K562 (cell line): ENCODE data around the gene TRA2B. TPM values are rescaled to one million over a fixed set of nuclear protein-coding genes. Genes with fewer than 3 reads are reported as not detected.

Experiments
- ARHGAP35 ChIP-seq: fragments of 450-650 bp; IDR thresholded peaks from 2 replicates; pipeline ENCODE4 v1.6.1; 2018; ENCODE audit not compliant: partially characterized antibody
- ASH1L ChIP-seq: fragments of 450-650 bp; IDR thresholded peaks from 2 replicates; pipeline ENCODE4 v1.6.1; 2018; ENCODE audit warnings: borderline replicate concordance, mild to moderate bottlenecking, low read depth; ENCODE audit not compliant: partially characterized antibody
- BDP1 ChIP-seq: IDR thresholded peaks from 3 replicates; pipeline ENCODE4 v1.6.1; 2011; ENCODE audit not compliant: insufficient read length, insufficient read depth
- CBX5 ChIP-seq: IDR thresholded peaks from 2 replicates; pipeline ENCODE4 v1.6.1; 2014; ENCODE audit warnings: low read depth, borderline replicate concordance
- CEBPG ChIP-seq, 3 experiments: fragments of 200-800 bp in 1 of 3; sonication (Bioruptor generic) in 1 of 3; sonication (generic) in 1 of 3; formaldehyde crosslinking in 1 of 3; IDR thresholded peaks in 2 of 3; conservative IDR thresholded peaks in 1 of 3; 2 replicates each; pipeline versions ENCODE4 v1.6.1 to v1.8.0; 2016 to 2022; ENCODE audit warnings: missing compliant biosample characterization in 2 of 3, missing genetic modification characterization in 2 of 3, mild to moderate bottlenecking in 1 of 3, missing genetic modification reagents in 1 of 3
- CSDE1 ChIP-seq, 2 experiments: fragments of 450-650 bp; IDR thresholded peaks; 2 replicates each; pipeline ENCODE4 v1.6.1; 2016; ENCODE audit warnings: mild to moderate bottlenecking in 1 of 2
- GATAD2B ChIP-seq: fragments of 450-650 bp; IDR thresholded peaks from 2 replicates; pipeline ENCODE4 v1.6.1; 2017; ENCODE audit warnings: mild to moderate bottlenecking, borderline replicate concordance
- HDAC1 ChIP-seq, 2 experiments: fragments of 450-650 bp; IDR thresholded peaks; 2 replicates each; pipeline ENCODE4 v1.6.1; 2016 to 2017; ENCODE audit warnings: inconsistent platforms in 1 of 2, mild to moderate bottlenecking in 1 of 2, moderate library complexity in 1 of 2
- HDAC3 ChIP-seq: fragments of 450-650 bp; IDR thresholded peaks from 2 replicates; pipeline ENCODE4 v1.6.1; 2018; ENCODE audit warnings: borderline replicate concordance, mild to moderate bottlenecking, moderate library complexity; ENCODE audit not compliant: partially characterized antibody
- SMAD4 ChIP-seq: fragments of 250-450 bp; sonication (Bioruptor Pico); conservative IDR thresholded peaks from 2 replicates; pipeline ENCODE4 v1.8.0; 2021; ENCODE audit warnings: inconsistent platforms, mild to moderate bottlenecking, moderate library complexity
- SREBF2 ChIP-seq: sonication (generic); formaldehyde crosslinking; IDR thresholded peaks from 2 replicates; pipeline ENCODE4 v1.4.0; 2020; ENCODE audit warnings: mild to moderate bottlenecking, missing genetic modification reagents
- TAF1 ChIP-seq: IDR thresholded peaks from 2 replicates; pipeline ENCODE4 v1.6.1; 2011; ENCODE audit warnings: mild to moderate bottlenecking, low read length, moderate library complexity; ENCODE audit not compliant: insufficient read depth, control insufficient read depth, severe bottlenecking; ENCODE audit errors: extremely low read depth
- YBX1 ChIP-seq: fragments of 450-650 bp; IDR thresholded peaks from 2 replicates; pipeline ENCODE4 v1.7.1; 2016; ENCODE audit warnings: mild to moderate bottlenecking
- ZBTB8A ChIP-seq: fragments of 450-650 bp; IDR thresholded peaks from 2 replicates; pipeline ENCODE4 v1.6.1; 2018; ENCODE audit warnings: mild to moderate bottlenecking, moderate library complexity; ENCODE audit not compliant: partially characterized antibody
- ZFX ChIP-seq: sonication (generic); formaldehyde crosslinking; IDR thresholded peaks from 2 replicates; pipeline ENCODE4 v1.8.0; 2022; ENCODE audit warnings: mild to moderate bottlenecking, missing genetic modification reagents, moderate library complexity
- ZNF239 ChIP-seq: fragments of 250-450 bp; sonication (Bioruptor Pico); IDR thresholded peaks from 2 replicates; pipeline ENCODE4 v1.4.0; 2020; ENCODE audit warnings: mild to moderate bottlenecking
- polyA plus RNA-seq, 8 experiments: library from polyadenylated mRNA; depleted of rRNA in 4 of 8; stranded (reverse) in 5 of 8; unstranded in 3 of 8; fragments of >200 nt; fragmentation: Nextera tagmentation in 2 of 8; fragmentation: Illumina TruSeq in 1 of 8; extraction: Ambion mirVana in 2 of 8; extraction: Trizol in 1 of 8; gene quantifications; 2 replicates each; pipeline versions ENCODE4 v1.2.1 to v1.2.3, GENCODE V29; 2011 to 2014; ENCODE audit warnings: inconsistent platforms in 1 of 8, missing spikeins in 1 of 8
- total RNA-seq, 7 experiments: library from RNA; depleted of rRNA in 6 of 7; stranded (reverse); fragments of >200 nt in 6 of 7; fragmentation: Illumina TruSeq in 2 of 7; extraction: Trizol in 2 of 7; gene quantifications; 2 replicates each; pipeline versions ENCODE4 v1.2.1 to v1.2.3, GENCODE V29; 2011 to 2021; ENCODE audit warnings: low replicate concordance in 1 of 7
- TF ChIP-seq, protein P1 (sequence below): fragments of 450-650 bp; formaldehyde crosslinking; IDR thresholded peaks from 2 replicates; pipeline ENCODE4 v1.4.0; 2022; ENCODE audit warnings: missing genetic modification characterization
- TF ChIP-seq, protein P2 (sequence below): fragments of 450-650 bp; IDR thresholded peaks from 2 replicates; pipeline ENCODE4 v1.7.1; 2018; ENCODE audit warnings: mild to moderate bottlenecking, low read depth; ENCODE audit not compliant: partially characterized antibody
- TF ChIP-seq, protein P3 (sequence below): fragments of 450-650 bp; formaldehyde crosslinking; IDR thresholded peaks from 2 replicates; pipeline ENCODE4 v1.4.0; 2022; ENCODE audit warnings: missing genetic modification characterization
- TF ChIP-seq, protein P4 (sequence below): fragments of 250-450 bp; sonication (Bioruptor Pico); IDR thresholded peaks from 2 replicates; pipeline ENCODE4 v1.4.0; 2020; ENCODE audit warnings: mild to moderate bottlenecking
- TF ChIP-seq, protein P5 (sequence below): sonication (generic); formaldehyde crosslinking; IDR thresholded peaks from 2 replicates; pipeline ENCODE4 v1.8.0; 2023; ENCODE audit warnings: mild to moderate bottlenecking, missing genetic modification reagents

Gene TRA2B
- total and polyA plus RNA-seq, 9 of the 15 experiments (the other 6 are each of a cell fraction or from before 2014, with no cell fraction given) = 105 to 411 (median 278) TPM

- no peak for TF ChIP-seq CBX5
- no peak for TF ChIP-seq HDAC3
- peak in 1 of 2 experiments; percentile 22; a peak in 1 of 4 replicates for TF ChIP-seq HDAC1 (IDR thresholded peaks at IDR 0.05)
- TF ChIP-seq, protein P1, sequence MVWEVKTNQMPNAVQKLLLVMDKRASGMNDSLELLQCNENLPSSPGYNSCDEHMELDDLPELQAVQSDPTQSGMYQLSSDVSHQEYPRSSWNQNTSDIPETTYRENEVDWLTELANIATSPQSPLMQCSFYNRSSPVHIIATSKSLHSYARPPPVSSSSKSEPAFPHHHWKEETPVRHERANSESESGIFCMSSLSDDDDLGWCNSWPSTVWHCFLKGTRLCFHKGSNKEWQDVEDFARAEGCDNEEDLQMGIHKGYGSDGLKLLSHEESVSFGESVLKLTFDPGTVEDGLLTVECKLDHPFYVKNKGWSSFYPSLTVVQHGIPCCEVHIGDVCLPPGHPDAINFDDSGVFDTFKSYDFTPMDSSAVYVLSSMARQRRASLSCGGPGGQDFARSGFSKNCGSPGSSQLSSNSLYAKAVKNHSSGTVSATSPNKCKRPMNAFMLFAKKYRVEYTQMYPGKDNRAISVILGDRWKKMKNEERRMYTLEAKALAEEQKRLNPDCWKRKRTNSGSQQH = no peak
- TF ChIP-seq ZFX (CRISPR knock-in tag) = no peak
- no peak for TF ChIP-seq BDP1
- no peak for TF ChIP-seq YBX1
- TF ChIP-seq ASH1L = no peak
- TF ChIP-seq SREBF2 (CRISPR knock-in tag) = no peak
- TF ChIP-seq, protein P2, sequence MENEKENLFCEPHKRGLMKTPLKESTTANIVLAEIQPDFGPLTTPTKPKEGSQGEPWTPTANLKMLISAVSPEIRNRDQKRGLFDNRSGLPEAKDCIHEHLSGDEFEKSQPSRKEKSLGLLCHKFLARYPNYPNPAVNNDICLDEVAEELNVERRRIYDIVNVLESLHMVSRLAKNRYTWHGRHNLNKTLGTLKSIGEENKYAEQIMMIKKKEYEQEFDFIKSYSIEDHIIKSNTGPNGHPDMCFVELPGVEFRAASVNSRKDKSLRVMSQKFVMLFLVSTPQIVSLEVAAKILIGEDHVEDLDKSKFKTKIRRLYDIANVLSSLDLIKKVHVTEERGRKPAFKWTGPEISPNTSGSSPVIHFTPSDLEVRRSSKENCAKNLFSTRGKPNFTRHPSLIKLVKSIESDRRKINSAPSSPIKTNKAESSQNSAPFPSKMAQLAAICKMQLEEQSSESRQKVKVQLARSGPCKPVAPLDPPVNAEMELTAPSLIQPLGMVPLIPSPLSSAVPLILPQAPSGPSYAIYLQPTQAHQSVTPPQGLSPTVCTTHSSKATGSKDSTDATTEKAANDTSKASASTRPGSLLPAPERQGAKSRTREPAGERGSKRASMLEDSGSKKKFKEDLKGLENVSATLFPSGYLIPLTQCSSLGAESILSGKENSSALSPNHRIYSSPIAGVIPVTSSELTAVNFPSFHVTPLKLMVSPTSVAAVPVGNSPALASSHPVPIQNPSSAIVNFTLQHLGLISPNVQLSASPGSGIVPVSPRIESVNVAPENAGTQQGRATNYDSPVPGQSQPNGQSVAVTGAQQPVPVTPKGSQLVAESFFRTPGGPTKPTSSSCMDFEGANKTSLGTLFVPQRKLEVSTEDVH = no peak
- no peak for TF ChIP-seq ZBTB8A
- TF ChIP-seq GATAD2B = no peak
- TF ChIP-seq, protein P3, sequence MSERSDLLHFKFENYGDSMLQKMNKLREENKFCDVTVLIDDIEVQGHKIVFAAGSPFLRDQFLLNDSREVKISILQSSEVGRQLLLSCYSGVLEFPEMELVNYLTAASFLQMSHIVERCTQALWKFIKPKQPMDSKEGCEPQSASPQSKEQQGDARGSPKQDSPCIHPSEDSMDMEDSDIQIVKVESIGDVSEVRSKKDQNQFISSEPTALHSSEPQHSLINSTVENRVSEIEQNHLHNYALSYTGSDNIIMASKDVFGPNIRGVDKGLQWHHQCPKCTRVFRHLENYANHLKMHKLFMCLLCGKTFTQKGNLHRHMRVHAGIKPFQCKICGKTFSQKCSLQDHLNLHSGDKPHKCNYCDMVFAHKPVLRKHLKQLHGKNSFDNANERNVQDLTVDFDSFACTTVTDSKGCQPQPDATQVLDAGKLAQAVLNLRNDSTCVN = no peak
- TF ChIP-seq ARHGAP35 = no peak
- TF ChIP-seq, protein P4, sequence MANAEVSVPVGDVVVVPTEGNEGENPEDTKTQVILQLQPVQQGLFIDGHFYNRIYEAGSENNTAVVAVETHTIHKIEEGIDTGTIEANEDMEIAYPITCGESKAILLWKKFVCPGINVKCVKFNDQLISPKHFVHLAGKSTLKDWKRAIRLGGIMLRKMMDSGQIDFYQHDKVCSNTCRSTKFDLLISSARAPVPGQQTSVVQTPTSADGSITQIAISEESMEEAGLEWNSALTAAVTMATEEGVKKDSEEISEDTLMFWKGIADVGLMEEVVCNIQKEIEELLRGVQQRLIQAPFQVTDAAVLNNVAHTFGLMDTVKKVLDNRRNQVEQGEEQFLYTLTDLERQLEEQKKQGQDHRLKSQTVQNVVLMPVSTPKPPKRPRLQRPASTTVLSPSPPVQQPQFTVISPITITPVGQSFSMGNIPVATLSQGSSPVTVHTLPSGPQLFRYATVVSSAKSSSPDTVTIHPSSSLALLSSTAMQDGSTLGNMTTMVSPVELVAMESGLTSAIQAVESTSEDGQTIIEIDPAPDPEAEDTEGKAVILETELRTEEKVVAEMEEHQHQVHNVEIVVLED (CRISPR knock-in tag) = no peak
- no peak for TF ChIP-seq SMAD4 (CRISPR knock-in tag)
- no peak for TF ChIP-seq CEBPG (CRISPR knock-in tag; IDR thresholded peaks at IDR 0.05)
- TF ChIP-seq CEBPG (tag; conservative IDR thresholded peaks at IDR 0.05 in 1 of 2, IDR thresholded peaks at IDR 0.05 in 1 of 2) = no peak
- TF ChIP-seq, protein P5, sequence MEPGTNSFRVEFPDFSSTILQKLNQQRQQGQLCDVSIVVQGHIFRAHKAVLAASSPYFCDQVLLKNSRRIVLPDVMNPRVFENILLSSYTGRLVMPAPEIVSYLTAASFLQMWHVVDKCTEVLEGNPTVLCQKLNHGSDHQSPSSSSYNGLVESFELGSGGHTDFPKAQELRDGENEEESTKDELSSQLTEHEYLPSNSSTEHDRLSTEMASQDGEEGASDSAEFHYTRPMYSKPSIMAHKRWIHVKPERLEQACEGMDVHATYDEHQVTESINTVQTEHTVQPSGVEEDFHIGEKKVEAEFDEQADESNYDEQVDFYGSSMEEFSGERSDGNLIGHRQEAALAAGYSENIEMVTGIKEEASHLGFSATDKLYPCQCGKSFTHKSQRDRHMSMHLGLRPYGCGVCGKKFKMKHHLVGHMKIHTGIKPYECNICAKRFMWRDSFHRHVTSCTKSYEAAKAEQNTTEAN (CRISPR knock-in tag) = no peak
- TF ChIP-seq TAF1 = no peak
- no peak for TF ChIP-seq ZNF239 (CRISPR knock-in tag)
- TF ChIP-seq CSDE1 (IDR thresholded peaks at IDR 0.05) = no peak
Observed at GRCh38 chr3:185900228-185900627, 37.6 kb downstream of the TRA2B start (continued).
